ENCODE data around the gene LTF.
"Not testable (repeated sequence)": the region's sequence is repeated elsewhere in the genome, so short reads cannot be mapped to it uniquely, and the experiment has no call there.

The LTF gene

GRCh38 chr3:46435081-46435726 is 29.5 kb downstream of the LTF start:
- no peak for DNase-seq

GRCh38 chr3:46433841-46434240 is 30.9 kb downstream of the LTF start:
- DNase-seq, result no peak

DNA sequence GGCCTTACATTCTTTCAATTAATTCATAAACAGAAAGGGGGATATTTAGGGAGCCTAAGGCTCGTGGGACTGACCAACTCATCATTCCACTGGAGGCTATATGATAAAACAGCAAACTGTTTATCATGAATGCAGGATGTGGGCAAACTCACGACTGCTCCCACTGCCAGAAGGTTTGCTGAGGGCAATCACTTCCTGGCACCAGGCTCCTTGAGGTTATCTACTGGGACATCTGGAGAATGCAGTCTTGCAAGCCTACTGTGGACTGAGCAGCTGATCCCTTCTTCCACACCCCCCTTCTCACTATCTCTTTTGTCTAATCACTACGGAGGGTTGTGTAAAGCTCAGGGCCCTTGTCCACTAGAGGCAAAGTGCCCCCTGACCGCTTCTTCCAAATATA is 31.6 kb downstream of the LTF start:
- not testable (repeated sequence) for DNase-seq

GRCh38 chr3:46431905-46432304 is 32.8 kb downstream of the LTF start:
- DNase-seq, result not testable (repeated sequence)

- DNase-seq, result not testable (repeated sequence)
Observed at GRCh38 chr3:46430879-46431278, 33.8 kb downstream of the LTF start.

DNA sequence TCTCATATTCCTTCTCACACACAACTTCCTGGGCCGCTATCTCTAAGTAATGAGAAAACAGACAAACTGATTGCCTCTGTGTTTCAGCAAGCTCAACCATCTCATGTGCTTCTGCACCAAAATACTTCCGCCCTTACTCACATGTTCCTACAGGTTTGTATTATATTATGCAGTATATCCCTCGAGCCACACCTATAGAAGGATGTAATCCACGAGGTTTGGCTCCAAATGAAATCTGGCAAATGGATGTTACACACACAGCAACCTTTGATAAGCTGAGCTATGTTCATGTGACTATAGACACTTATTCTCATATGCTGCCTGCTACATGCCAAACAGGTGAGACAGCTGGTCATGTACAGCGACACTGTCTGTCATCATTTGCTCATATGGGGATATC is 35.0 kb downstream of the LTF start:
- DNase-seq, result no peak

- no peak for DNase-seq
Observed at GRCh38 chr3:46429250-46429649, 35.5 kb downstream of the LTF start.

DNA sequence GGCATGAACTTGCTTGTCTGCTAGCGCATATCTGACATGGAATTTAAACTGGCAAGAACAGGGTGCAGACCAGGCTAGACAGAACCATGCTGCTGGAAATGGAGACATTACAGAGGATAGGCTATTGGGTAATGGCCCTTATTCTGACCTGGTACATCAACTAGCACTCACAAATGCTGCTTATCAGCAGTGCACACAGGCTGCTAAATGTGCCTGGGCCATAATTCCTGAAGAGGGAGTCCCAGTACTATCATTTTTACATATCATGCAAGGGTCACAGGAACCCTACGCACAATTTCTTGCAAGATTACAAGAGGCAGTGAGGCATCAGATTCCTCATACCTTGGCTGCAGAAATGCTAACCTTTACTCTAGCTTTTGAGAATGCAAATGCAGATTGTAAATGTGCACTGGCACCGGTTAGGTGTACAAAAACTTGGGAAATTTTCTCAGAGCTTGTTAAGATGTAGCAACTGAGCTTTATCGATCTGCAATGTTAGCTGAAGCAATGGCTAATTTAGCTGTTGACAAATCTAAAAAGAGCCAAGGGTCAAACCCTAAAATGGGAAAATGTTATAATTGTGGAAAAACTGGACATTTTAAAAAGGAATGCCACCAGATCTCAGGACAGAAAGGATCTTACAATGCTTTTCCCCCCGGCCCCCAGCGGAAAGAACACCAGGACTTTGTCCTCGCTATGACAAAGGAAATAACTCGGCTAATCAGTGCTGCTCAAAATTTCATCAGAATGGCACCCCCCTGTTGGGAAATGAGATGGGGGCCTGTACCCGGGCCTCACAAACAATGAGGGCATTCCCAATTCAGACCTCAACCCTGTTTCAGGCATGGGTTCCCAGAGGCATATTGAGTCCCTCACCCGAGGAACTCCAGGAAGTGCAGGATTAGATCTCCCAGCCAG is 36.5 kb downstream of the LTF start:
- no peak for DNase-seq

GRCh38 chr3:46427404-46427803 is 37.3 kb downstream of the LTF start:
- not testable (repeated sequence) for DNase-seq

DNA sequence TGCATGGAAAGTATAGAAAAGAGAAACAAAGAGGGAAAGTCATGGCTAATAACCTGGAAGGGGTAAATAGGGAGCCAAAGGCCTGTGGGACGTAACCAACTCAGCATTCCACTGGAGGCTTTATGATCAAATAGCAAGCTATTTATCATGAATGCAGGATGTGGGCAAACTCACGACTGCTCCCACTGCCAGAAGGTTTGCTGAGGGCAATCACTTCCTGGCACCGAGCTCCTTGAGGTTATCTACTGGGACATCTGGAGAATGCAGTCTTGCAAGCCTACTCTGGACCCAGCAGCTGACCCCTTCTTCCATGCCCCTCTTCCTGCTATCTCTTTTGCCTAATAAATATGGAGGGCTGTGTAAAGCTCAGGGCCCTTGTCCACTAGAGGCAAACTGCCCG is 38.2 kb downstream of the LTF start:
- not testable (repeated sequence) for DNase-seq

GRCh38 chr3:46423588-46423987 is 41.1 kb downstream of the LTF start:
- DNase-seq, result no peak

GRCh38 chr3:46422617-46423016 is 42.1 kb downstream of the LTF start:
- DNase-seq, result no peak

- no peak for DNase-seq
Observed at GRCh38 chr3:46420931-46421330, 43.8 kb downstream of the LTF start.

DNA sequence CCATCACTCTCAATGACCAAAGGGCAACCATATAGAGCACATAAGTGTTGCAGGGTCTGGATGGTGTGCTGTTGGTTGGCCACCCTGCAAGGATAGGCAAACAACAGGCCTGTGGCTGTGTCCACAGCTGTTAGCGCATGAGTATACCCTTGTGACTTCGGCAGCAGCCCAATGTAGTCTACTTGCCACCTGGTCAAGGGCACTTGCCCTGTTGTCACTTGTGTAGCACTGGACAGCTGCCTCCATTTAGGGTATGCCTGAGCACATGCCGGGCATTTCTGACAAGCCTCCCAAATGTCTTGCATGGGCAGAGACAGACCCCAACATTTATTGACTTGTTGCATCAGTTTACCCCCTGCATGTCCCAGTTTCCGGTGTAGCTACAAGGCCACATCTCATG is 44.9 kb downstream of the LTF start:
- no peak for DNase-seq

DNA sequence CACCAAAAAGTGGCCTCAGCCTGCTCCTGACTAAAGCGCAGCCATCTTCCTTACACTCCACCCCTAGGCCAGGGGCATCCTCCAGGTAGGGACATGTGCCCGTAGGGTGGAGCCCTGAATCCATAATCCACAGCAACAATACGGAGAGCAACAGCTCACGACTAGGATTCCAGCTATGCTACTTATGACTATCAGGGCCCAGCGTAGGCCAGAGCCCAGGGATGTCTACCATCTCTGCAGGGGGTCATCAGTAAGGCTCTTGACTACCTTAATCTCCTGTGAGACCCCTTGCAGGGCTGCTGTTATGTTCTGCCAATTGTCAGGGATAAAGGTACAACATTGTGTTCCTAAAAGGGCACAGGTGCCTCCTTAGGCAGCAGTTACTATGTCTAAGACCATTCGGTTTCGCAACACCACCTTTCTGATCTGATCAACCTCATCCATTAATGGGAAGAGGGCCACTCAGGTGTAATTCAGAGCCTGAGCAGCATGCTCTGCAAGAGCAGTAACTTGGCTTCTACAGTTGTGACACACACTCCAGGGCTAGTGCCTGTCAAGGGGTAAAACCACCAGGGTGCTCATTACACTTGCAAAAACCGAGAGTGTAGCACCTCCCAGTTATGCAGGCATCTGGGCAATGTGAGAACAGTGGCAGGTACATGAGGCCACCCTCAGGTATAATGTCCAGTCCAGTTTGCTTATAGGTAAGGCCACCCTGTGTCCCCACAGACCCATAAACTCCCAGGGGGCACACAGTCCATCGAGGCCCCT is 46.7 kb downstream of the LTF start:
- no peak for DNase-seq

DNA sequence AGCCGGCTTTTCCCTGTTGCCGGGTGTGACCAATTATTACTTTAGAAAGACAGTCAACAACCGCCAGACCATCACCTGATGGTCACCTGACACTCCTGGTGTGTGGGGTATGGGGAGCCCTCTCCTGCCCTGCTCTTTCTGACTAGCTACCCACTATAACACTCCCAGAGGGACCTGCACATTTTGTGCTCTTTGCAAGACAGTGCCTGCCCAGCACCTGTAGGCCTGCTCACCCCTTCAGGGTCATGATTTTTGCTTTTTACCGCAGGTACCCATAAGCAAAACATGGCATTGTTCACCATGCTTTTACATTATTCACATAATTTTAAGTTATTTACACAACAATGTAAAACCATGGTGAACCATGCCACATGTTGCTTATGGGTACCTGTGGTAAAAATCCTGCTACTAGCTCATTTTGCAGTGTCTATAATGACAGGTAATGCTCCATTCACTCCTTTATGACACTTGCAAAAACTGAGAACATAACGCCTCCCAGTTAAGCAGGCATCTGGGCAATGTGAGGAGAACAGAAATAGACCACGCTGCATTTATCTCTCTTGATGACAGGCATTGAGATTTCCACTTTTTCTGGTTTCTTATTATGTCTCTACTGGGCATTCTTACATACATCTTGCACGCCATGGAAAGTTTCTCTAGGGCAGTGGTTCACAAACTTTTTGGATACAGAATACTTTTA is 47.7 kb downstream of the LTF start:
- DNase-seq, result no peak

DNA sequence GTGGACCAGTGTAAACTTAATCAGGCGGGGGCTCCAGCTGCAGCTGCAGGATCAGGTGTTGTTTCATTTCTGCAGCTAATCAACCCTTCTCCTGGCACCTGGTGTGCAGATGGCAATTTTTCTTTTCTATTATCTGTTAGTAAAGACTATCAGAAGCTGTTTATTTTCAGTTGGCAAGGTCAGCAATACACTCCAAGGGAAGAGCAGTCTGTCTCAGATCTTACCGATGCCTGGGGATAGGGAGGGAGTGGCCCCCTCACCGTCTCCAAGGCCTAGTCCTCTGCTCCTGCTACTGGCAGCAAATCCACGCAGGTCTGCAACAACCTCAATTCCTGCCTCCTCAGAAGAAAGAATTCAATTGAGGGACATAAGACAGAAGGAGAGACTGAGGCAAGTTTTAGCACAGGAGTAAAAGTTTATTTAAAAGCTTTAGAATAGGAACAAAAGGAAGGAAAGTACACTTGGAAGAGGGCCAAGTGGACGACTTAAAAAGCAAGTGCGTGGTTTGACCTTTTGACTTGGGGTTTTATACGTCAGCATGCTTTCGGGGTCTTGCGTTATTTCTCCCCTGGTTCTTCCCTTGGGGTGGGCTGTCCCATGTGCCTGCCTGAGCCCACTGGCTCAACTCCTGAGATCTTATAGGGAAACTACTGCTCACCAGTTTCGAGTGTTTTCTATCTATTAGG is 48.4 kb downstream of the LTF start:
- no peak for DNase-seq

DNA sequence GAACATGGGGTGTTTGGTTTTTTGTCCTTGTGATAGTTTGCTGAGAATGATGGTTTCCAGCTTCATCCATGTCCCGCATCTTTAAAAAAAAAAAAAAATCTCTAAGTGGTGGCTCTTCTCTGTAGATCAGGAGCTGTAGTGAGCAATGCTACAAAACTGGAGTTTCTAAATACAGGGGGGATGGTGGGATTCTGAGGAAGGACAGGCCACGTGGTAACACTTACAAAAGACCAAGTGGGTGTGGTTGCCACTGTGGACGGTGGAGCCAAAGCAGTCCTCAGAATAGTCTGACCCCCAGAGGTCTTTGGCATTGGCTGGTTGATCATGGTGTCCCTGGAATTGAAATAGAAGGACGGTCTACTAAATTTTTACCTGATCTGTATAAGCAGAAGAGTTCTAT is 50.0 kb downstream of the LTF start:
- DNase-seq, result no peak

DNA sequence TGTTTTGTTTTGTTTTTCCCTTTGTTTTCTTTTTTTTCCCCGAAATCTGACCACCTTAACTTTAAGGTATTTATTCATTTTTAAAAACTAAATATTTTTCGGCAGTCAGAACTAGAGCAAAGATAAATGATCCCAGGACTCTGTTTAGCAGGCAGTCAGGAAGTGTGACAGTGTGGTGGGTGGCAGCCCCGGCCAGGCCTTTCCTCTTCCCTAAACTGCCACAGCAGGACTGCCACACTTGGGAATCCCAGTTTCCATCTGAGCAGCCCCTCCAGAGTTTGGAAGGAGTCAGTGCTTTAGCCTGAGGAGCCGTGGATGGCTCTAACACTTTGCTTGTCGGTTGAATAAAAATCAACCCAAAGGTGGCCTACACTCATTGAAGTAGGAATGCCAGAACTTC is 50.8 kb downstream of the LTF start:
- DNase-seq, result no peak

- DNase-seq, result no peak
Observed at GRCh38 chr3:46412786-46413298, 51.9 kb downstream of the LTF start.

DNA sequence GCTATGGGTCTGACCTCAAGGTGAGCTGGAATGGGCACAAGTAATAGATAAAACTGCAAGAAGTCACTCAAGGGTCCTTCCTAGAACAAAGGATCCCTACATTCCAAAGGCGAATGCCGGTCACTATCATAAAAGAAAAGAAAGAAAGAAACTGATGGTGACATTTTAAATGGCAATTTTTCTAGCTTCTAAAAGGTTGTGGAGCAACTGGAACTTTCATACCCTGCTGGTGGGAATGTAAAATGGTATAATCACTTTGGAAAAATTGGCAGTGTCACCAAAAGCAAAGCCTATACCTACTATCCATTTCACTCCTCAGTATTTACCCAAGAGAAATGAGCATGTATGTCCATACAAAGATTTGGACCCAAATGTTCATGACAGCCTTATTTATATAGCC is 53.4 kb downstream of the LTF start:
- DNase-seq, result no peak

GRCh38 chr3:46410669-46411068 is 54.0 kb downstream of the LTF start:
- DNase-seq, result no peak

Measured in CD4-positive, alpha-beta T cell treated with Interleukin-4 for 4 hours (primary cell).